HL-60 (cell line): ENCODE data around the gene EPN2.

Experiments used
- CTCF ChIP-seq: IDR thresholded peaks from one replicate; pipeline ENCODE4 v1.5.1; 2011; ENCODE audit warnings: low read length, control low read depth, inconsistent platforms; ENCODE audit not compliant: insufficient read depth
- GABPA ChIP-seq: IDR thresholded peaks from 2 replicates; pipeline ENCODE4 v1.6.1; 2012; ENCODE audit warnings: low read depth
- POLR2AphosphoS5 ChIP-seq: IDR thresholded peaks from 2 replicates; pipeline ENCODE4 v1.6.1; 2012; ENCODE audit warnings: low read depth
- SPI1 ChIP-seq: IDR thresholded peaks from 2 replicates; pipeline ENCODE4 v1.6.1; 2012; ENCODE audit warnings: low read depth, mild to moderate bottlenecking, borderline replicate concordance

- TF ChIP-seq CTCF (no peak), POLR2AphosphoS5 (no peak), SPI1 (no peak), GABPA (no peak)
These were observed 64.2 kb downstream of the EPN2 start for GRCh38 chr17:19301274-19301951.
